SH-SY5Y (cell line): ENCODE results near the gene SUMO4.

ENCODE experiments used
- GATA2 ChIP-seq: IDR thresholded peaks from 2 replicates; pipeline ENCODE4 v1.6.1; 2011; ENCODE audit warnings: mild to moderate bottlenecking, low read depth, low read length
- GATA3 ChIP-seq: IDR thresholded peaks from 2 replicates; pipeline ENCODE4 v1.6.1; 2011; ENCODE audit warnings: low read depth, mild to moderate bottlenecking, low read length, moderate library complexity

Gene SUMO4

DNA sequence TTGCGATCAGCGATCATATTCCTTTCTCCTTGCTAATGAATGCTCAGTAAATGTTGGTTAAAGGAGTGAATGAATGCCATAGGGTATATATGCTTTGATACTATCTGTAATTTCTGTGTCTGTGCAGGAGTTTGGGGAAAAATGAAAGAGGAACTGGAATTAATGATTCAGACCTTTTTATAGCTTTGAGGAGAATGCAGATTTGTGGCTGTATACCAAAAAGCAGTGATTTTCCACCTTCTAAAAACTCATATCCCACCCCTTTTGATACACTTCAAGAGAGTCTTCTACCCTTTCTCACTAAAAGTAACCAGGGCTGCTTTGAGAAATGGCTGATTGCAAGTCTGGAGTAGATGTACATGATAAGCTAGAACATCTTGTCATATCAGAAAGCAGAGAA lies 26.6 kb upstream of the SUMO4 start:
- no peak for TF ChIP-seq GATA2

- no peak for TF ChIP-seq GATA3
- TF ChIP-seq GATA2, result no peak
Measured at GRCh38 chr6:149379977-149380376, 20.1 kb upstream of the SUMO4 start.

GRCh38 chr6:149380523-149380922 lies 19.5 kb upstream of the SUMO4 start:
- TF ChIP-seq GATA3, result no peak
- TF ChIP-seq GATA2, result no peak

DNA sequence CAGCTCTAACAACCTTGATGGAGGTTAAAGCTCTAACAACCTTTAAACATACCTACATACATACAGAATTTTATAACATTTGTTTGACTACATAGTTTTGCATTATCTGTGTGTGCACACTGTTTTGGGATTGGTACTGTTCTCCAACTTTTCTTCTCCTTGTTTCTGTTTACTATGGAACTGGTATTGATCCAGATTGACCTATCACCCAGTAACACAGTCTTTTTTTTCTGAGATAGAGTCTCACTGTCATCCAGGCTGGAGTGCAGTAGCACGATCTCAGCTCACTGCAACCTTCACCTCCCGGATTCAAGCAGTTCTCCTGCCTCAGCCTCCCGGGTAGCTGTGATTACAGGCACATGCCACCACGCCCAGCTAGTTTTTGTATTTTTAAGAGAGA lies 16.7 kb upstream of the SUMO4 start:
- no peak for TF ChIP-seq GATA3
- TF ChIP-seq GATA2, result no peak

DNA sequence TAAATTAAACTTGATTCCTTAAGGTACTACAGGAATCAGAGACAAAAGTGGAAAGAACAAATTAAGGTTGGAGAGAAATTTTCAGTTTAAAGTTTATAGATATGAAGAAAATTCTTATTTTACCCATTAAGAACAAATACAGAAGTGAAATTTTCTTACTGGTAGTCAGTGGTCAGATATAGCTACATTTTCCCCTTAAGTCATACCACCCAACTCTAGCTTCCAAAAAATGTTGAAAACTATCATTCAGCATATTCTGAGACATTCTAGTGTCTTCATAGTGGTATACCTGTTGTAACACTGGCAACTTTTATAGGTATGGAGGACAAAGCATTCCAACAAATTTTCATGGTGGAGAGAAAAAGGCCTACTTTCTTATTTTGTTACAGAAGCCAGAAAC lies 15.6 kb upstream of the SUMO4 start:
- TF ChIP-seq GATA2 (no peak), GATA3 (no peak)

- TF ChIP-seq GATA3 (no peak), GATA2 (no peak)
Measured at GRCh38 chr6:149385998-149386646, 13.9 kb upstream of the SUMO4 start.

- TF ChIP-seq GATA3 (no peak), GATA2 (no peak)
Measured at GRCh38 chr6:149387779-149388512, 12.1 kb upstream of the SUMO4 start.

DNA sequence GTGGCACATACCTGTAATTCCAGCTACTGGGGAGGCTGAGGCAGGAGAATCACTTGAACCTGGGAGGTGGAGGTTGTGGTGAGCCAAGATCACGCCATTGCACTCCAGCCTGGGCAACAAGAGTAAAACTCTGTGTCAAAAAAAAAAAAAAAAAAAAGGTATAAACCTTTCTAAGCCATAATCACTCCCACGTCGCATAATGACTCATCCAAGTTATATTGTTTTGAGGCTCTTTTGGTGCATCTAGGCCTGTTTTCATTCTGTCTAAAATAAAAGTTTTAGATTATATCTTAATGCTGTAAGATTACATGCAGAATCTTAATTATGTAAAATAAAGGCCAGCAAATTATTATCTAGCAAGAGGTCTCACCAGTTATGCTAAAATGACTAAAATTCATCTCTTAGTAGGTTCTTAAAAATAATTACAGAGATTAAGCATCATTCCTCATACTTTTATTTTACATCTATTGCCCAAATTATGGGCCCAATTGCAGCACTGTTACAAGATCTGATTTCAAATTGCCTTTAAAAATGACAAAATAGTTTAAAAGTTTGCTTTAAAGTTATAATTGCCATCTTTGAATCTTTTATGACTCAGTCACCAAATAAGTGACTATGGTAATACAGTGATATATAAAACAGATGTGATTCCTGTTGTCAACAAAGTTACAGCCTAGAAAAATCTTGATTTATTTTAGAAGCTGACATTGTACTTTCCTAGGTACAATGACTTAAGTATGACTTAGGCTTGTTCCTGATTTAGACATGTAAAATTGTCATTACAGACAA lies 10.4 kb upstream of the SUMO4 start:
- TF ChIP-seq GATA2 (no peak), GATA3 (no peak)

- TF ChIP-seq GATA3 (no peak), GATA2 (no peak)
Measured at GRCh38 chr6:149392093-149392492, 8.0 kb upstream of the SUMO4 start.

DNA sequence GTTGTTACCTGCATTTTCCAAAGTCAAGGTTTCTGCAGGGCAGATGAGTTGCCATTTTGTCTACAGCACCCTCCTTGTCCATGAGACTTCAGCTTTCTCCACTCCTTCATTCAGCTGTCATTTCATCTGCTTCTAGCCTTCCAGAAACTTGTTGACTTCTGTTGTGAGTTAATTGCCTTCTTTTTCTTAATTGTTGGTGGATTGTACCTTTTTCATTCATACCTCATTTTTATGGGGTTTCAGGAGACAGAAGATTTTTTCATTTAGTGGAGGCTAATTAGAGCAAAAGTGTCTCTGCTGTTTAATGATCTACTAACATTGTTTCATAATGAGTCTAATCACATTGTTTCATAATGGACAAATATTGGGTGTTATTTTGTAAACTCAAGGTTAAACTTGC lies 7.5 kb upstream of the SUMO4 start:
- TF ChIP-seq GATA3 (no peak), GATA2 (no peak)

- TF ChIP-seq GATA2 (no peak), GATA3 (no peak)
Measured at GRCh38 chr6:149393002-149393679, 6.9 kb upstream of the SUMO4 start.

DNA sequence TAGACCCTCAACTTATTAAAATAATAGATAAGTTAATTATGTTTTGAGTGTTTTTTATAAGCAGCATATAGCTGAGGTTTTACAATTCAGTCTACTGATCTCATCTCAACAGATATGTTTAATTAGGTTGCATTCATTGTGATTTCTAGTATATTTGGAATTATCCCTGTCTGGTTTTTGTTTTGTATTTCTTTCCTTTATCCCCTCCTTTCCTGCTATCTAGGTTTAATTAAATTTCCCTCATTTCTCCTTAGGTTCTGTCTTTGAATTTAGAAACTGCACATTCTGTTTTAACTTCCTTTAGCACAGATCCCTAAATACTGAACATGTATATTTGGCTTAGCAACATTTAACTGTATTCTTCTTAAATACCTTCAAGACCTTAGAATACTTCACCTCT lies 4.9 kb upstream of the SUMO4 start:
- no peak; the same call in 1 of the 2 replicates for TF ChIP-seq GATA3
- TF ChIP-seq GATA2, result no peak

GRCh38 chr6:149397384-149397783 lies 2.7 kb upstream of the SUMO4 start:
- TF ChIP-seq GATA2 (no peak), GATA3 (no peak)

GRCh38 chr6:149403534-149403933 lies 3.5 kb downstream of the SUMO4 start:
- TF ChIP-seq GATA3 (no peak), GATA2 (no peak)
